GM21423 (cell line): ENCODE results near the gene FAM161B.

Source experiments
- ATAC-seq: cut with Tn5 transposase; IDR thresholded peaks from one replicate; pipeline ENCODE4 v1.9.1; 2021; ENCODE audit warnings: mild to moderate bottlenecking, moderate library complexity; ENCODE audit not compliant: unreplicated experiment

Gene FAM161B

DNA sequence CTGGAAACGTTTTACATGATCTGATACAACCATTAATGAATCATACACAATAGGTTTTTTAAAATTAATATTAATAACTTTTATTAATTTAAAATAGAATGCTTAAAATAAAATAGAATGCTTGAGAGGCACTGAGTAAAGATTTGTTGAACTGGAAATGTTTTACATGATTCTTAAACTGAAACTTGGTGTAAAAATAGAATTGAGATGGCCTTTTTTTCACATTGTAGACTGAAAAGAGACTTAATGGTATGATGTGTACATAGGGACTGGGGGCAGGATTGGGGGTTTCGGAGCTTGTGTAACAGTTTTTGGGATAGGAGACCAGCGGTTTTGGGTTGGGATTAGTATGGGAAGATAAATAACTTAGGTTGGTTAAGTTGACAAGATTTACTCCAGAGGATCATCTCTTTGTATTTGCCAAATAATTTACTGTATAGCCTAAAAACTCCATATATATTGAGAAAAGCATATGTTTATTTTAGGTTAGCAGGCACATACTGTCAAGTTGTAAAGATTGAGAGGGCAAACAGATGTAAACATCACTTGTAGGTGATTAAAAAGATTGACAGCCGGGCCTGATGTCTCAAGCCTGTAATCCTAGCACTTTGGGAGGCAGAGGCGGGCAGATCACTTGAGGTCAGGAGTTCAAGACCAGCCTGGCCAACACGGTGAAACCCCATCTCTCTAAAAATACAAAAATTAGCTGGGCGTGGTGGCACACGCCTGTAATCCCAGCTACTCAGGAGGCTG, 65.3 kb downstream of the FAM161B start:
- no peak for ATAC-seq
